C1 segment of cervical spinal cord (tissue), 14 donors: ENCODE data around the gene TMEM9.

ENCODE experiments used
- DNase-seq, 14 donors: peaks; one replicate each; lab custom pipeline; 2025; lab: John Stamatoyannopoulos, UW

Gene TMEM9

GRCh38 chr1:201127755-201128455 is 26.4 kb downstream of the TMEM9 start:
- no peak for DNase-seq

GRCh38 chr1:201126832-201127754 is 27.2 kb downstream of the TMEM9 start, which contains the start of gene ASCL5:
Gene ASCL5 (minus strand): TSS chr1:201127184. CDS start chr1:201115372, 11,812 bp downstream.
- no peak for DNase-seq

DNA sequence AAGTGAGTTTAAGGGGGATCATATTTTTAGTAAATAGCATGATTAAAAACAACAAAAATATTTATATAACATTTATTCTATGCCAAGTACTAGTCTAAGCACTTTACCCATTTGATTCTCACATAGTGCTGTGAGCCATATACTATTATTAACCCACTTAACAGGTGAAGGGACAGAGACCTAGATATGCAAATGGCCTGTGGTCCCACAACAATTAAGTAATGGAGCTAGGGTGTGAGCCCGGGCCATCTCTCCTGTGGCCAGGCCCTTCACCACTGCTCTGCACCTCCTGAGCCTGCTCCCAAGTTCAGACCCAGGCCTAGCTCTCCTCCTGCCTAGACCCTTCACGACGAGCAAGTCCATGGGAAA is 27.8 kb downstream of the TMEM9 start:
- no peak for DNase-seq

GRCh38 chr1:201125800-201126199 is 28.5 kb downstream of the TMEM9 start:
- DNase-seq: no peak

DNA sequence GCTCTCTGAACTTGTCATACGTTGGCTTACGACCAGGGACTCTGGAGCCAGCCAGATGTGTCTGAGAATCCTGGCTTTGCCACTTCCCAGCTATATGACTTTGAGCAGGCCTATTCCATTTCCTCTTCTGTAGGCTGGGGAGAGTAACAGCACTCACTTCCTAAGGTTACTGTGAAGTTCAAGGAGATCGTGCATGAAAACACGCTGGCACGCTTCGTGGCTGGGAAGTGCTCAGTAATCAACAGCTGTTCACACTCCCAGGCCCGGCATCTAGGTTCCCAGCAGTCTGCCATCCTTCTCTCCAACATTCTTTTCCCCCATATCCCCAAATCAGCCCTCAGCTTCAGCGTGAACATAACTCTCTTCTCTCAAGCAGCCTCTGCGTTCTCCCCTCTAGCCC is 29.3 kb downstream of the TMEM9 start:
- no peak for DNase-seq

GRCh38 chr1:201123866-201124265 is 30.4 kb downstream of the TMEM9 start:
- no peak for DNase-seq

DNA sequence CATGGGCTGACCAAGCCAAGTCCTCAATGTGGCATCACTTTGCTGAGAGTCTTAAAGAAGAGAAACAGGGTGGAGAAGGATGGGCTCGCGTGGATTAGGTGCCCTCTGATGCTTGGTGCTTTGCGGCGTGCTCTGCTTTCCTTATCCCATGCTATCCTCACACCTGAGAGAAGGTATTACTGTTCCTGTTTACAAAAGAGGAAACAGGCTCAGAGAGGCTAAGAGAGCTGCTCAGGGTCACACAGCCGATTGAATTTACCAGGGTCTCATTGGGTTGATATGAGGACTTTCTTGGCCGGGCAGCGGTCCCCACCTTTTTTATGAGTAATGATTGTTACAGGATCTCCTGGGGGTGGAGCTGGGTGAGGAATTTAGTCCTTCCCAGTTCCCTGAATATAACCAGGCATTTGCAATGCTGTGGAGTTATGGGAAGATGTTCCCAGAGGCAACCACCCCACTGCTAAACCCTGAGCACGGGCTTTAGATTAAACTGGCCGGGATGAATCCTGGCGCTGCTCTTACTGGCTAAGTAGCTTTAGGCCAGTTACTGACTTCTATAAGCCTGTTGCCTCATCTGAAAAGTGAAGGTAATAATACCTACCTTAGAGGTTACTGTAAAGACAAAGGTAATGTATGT is 31.8 kb downstream of the TMEM9 start:
- no peak for DNase-seq

GRCh38 chr1:201119206-201120197 is 34.8 kb downstream of the TMEM9 start:
- no peak for DNase-seq

DNA sequence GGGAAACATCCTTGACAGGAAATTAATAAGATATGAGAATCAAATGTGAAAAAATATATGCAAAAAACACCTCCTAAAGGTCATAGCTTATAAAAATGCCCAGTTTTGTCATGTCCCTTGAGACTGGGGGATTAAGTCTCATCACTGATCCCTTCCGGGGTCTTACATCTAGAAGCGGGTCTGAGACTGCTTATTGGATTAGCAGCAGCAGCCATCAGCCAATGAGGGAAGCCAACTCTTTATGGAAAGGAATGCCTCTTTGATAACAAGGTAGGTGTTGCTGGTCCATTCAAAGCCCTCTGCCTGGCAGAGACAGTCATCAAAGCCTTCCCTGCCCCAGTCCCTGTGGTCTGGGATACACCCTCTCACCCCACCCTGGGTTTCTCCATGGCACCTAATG is 38.2 kb downstream of the TMEM9 start:
- no peak for DNase-seq

- DNase-seq: no peak
These were observed 38.8 kb downstream of the TMEM9 start for GRCh38 chr1:201115390-201115937.

DNA sequence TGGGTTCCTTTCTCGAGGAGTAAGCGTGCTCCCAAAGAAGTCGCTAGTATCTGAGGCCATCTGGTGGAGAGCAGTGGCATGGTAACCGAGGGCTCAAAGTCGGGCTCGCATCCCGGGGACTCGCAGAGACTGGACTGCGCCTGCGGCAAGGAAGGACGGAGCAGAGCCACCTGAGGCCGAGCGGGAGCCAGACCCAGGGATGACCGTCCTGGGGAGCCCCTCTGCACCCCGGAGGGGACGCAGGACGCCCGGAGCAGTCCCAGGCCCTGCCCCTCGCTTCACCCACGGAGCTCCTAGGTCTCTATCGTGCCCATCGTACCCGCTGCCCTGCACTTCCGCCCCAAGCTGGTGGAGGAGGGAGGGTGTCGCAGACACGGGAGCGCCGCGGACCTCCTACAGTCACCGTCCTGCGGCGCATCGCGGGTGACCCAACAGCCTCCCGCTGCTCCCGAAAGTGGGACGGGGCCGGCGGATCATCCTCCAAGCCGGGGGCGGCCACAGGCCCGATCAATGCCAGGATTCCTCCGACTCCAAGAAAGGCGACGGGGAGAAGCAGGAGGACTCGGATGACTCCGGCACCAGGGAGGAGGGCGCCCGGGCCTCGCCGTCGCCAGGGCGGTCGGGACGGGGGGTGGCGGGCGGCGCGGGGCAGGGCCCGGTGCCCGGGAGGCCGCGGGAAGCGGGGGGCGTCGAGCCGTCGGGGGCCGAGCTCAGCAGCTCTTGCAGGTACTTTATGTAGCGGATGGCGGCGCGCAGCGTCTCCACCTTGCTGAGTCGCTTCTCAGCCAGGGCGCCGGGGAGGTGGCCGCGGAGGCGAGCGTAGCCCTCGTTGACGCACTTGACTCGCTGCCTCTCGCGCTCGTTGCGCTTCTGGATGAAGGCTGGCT is 39.8 kb downstream of the TMEM9 start:
- peak in 13 of 14 donors; percentile 44 to 83 (median 72) for DNase-seq

DNA sequence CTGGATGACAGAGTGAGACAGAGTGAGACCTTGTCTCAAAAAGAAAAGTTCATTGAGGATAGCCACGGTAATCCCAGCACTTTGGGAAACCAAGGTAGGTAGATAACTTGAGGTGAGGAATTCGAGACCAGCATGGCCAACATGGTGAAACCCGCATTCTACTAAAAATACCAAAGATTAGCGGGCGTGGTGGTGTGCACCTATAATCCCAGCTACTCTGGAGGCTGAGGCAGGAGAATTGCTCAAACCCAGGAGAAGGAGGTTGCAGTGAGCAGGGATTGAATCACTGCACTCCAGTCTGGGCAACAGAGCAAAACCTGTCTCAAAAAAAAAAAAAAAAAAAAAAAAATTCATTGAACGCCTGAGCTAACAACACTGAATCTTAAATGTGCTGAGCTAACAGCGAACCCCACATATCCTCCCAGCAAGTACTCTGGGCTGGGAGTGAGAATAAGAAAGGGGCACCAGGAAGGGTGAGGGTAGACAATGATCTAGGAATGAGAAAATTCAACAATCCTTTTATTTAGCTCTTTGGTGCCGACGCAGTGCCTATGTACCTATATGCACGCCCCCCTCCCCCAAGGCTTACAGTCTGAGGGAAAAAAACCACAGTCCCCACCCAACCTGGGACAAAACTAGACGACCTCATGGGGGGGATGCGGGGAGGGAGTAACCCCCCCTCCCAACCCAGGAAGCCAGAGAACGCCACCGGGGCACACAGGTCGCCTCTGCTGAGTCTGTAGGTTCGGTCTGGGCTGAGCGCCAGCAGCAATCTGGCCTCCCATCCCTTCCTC is 40.6 kb downstream of the TMEM9 start:
- DNase-seq: no peak

DNA sequence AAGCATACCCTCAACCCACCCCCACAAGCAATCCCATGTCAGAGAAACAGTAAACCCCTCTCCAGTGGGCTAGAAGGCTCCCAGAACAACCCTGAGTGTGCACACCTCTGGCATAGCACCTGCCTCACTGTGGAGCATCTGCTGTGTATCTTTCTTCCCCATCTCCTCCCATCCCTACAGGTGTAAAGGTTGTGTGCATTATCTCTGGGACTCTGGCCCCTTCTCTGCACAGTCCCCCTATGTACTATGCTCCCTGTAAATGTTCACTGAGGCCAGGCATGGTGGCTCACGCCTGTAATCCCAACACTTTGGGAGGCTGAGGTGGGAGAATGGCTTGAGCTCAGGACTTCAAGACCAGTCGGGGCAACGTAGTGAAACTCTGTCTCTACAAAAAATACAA is 41.3 kb downstream of the TMEM9 start:
- DNase-seq: no peak

- no peak for DNase-seq
These were observed 42.0 kb downstream of the TMEM9 start, which contains the start of gene CACNA1S for GRCh38 chr1:201112173-201112731. Gene CACNA1S (minus strand): TSS chr1:201112426. CDS start chr1:201112339, 87 bp downstream.

DNA sequence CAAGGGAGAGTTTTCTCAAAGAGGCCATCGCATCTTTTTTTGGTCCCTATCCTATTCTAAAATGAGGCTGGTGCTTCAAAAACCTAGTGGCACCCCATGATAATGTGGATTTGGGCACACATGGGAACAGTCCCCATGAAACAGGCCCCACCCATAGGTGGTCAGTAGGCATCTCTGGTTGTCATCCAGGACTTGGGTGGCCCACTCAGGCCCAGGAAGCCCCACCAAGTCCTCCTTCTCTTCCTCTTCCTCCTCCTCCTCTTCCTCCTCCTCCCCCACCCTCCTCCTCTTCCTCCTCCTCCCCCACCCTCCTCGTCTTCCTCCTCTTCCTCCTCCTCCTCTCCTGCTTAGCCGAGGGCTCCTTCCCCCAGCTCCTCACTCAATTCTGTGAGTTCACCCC is 42.6 kb downstream of the TMEM9 start:
- no peak for DNase-seq

- DNase-seq: no peak
These were observed 43.1 kb downstream of the TMEM9 start for GRCh38 chr1:201111156-201111555.

GRCh38 chr1:201110616-201111015 is 43.7 kb downstream of the TMEM9 start:
- no peak for DNase-seq

DNA sequence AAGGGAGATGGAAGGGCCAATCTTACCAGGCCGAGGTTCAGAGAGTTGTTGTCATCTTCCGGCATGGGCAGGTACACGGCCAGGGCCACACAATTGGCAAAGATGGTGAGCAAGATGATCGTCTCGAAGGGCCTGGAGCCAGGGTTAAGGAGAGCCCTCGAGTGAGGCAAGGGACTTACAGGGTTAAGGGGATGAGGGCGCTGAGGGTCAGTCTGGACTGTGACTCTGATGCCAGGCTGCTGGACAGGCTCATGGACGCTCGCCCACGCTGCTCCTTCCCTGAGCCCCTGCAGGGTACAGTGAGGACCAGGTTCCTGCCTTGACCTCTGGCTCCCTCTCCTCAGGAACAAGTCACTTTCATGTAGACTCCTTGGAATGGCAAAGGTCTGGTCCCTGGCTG is 44.1 kb downstream of the TMEM9 start:
- DNase-seq: no peak
